Hepatic stellate cell (primary cell): Measurements from ENCODE around the gene BRF1.
A peak's percentile ranks its signal among the peaks of the same experiment; 100 is the strongest.
"Not testable (repeated sequence)": the region's sequence is repeated elsewhere in the genome, so short reads cannot be mapped to it uniquely, and the experiment has no call there.

Source experiments
- DNase-seq: peaks from one replicate; pipeline ENCODE4 v3.0.0; 2011; ENCODE audit warnings: low spot score

The BRF1 gene, protein sequence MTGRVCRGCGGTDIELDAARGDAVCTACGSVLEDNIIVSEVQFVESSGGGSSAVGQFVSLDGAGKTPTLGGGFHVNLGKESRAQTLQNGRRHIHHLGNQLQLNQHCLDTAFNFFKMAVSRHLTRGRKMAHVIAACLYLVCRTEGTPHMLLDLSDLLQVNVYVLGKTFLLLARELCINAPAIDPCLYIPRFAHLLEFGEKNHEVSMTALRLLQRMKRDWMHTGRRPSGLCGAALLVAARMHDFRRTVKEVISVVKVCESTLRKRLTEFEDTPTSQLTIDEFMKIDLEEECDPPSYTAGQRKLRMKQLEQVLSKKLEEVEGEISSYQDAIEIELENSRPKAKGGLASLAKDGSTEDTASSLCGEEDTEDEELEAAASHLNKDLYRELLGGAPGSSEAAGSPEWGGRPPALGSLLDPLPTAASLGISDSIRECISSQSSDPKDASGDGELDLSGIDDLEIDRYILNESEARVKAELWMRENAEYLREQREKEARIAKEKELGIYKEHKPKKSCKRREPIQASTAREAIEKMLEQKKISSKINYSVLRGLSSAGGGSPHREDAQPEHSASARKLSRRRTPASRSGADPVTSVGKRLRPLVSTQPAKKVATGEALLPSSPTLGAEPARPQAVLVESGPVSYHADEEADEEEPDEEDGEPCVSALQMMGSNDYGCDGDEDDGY

GRCh38 chr14:105300542-105301102 lies at the start of gene BRF1:
BRF1 (minus strand) TSS chr14:105301001; CDS start chr14:105300629, 372 bp downstream.
- peak; percentile 95 for DNase-seq

- DNase-seq: no peak
Measured at GRCh38 chr14:105349992-105350391, 49.2 kb upstream of the BRF1 start.

GRCh38 chr14:105348945-105349699 lies 48.3 kb upstream of the BRF1 start:
- no peak for DNase-seq

- no peak for DNase-seq
Measured at GRCh38 chr14:105348169-105348944, 47.6 kb upstream of the BRF1 start.

- no peak for DNase-seq
Measured at GRCh38 chr14:105347587-105347968, 46.8 kb upstream of the BRF1 start.

GRCh38 chr14:105346876-105347586 lies 46.2 kb upstream of the BRF1 start:
- no peak for DNase-seq

DNA sequence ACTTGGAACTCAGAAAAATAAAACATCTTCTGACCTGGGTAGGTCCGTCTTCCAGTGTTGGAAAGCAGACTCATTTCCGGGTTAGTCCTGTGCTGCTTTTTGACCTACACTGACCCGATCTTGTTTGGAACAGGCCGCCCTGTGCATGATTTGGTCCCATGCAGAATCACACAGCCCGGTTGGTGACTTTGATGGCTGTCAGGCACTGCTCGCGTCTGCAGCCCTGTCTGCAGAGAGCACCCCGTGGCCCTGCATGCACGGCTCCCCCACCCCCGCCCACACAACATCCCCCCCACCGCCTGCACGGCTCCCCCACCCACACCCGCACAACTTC lies 45.4 kb upstream of the BRF1 start:
- no peak for DNase-seq

- no peak for DNase-seq
Measured at GRCh38 chr14:105343194-105343593, 42.4 kb upstream of the BRF1 start.

DNA sequence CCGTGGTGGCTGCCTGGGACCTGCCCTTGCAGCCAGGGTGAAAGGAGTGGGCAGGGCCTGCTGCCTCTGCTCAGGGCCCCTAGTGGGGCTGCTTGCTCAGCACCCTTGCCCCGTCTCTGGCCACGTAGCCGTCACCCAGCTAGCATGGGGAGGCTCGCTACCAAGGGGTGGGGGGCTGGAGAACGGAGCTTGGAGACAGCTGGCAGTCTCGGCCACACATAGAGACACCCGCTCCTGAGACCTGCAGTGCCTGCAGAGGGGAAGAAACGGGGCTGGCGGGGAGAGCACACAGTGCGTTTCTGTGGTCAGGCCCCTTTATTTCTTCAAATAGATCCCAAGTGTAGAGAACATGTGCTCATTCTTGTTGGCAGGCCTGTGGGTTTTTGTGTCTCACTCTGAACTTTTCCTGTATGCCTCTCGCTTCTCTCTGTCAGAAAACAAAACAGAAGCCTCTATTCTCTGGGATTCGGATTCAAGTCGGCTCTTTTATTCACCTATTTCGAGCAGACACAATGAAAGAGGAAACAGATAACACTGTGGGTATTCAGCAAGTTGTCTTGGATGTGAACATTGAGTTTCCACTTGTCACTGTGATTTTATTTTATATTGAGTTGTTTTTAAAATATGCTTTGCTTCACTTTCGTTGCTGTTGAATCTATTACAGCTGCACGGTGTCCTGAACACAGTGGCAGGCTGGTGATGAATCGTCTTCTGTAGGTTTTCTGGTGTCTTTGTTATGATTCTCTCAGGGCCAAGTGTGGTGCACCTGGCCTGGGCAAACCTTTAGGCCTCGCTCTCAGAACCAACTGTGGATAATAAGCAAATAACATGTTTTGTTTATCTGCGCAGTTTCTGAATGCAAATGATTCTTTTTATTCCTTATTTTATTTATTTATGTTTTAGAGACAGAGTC lies 40.3 kb upstream of the BRF1 start:
- no peak for DNase-seq

DNA sequence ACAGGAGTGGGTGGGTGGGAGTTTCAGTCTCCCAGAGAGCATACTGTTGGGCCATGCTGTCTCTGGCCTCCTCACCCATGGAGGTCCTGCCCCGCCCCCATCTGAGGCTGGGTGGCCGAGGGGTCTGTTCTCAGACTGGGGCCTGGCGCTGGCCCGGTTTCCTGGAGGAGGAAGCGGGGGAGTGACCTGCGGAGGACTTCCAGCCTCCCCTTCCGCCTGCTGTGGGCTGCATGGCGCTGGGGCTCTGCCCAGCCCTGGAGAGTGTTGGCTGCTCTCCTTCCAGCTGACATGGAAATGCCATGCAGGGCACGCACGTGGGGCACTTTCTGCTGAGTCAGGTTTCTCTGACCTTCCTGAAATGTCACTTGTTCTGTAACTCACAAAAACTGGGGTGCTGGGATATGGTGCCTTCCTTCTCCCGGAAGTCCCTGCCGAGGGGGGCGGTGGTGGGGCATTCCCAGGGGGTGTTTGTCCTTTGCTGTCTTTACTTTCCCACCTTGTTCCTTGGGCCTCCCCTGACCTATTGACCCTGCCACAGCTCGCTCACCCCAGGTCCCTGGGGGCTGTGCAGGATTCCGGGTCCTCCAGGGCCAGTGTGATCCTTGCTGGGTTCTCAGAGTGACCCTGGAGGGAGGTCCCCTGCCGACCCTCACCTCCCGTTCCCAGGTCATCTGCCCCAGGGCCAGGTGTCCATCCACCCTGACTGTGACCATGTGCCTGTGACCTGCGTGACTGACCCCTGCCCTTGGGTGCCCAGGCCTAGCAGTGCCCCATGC lies 37.4 kb upstream of the BRF1 start:
- no peak for DNase-seq

DNA sequence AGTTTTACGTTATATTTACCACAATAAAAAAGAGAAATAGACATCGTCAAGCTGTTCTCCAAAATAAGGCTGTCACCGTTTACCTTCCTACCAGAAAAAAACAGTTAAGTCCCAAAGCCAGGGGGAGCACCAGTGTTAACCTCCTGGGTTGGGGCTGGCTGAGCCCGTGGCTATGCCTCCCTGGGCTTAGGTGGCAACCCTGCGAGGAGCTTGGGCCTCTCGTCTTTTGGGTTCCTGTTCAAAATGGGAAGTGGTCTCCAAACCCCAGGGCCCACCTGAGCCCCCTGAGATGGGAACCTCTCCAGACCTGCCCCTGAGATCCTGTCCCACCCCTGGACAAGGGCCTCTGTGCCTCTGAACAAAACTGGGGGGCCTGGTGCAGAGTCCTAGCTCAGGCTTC lies 36.6 kb upstream of the BRF1 start:
- DNase-seq: no peak

- no peak for DNase-seq
Measured at GRCh38 chr14:105336477-105337287, 35.9 kb upstream of the BRF1 start.

- DNase-seq: no peak
Measured at GRCh38 chr14:105335735-105336476, 35.1 kb upstream of the BRF1 start.

- DNase-seq: not testable (repeated sequence)
Measured at GRCh38 chr14:105335231-105335542, 34.4 kb upstream of the BRF1 start.

DNA sequence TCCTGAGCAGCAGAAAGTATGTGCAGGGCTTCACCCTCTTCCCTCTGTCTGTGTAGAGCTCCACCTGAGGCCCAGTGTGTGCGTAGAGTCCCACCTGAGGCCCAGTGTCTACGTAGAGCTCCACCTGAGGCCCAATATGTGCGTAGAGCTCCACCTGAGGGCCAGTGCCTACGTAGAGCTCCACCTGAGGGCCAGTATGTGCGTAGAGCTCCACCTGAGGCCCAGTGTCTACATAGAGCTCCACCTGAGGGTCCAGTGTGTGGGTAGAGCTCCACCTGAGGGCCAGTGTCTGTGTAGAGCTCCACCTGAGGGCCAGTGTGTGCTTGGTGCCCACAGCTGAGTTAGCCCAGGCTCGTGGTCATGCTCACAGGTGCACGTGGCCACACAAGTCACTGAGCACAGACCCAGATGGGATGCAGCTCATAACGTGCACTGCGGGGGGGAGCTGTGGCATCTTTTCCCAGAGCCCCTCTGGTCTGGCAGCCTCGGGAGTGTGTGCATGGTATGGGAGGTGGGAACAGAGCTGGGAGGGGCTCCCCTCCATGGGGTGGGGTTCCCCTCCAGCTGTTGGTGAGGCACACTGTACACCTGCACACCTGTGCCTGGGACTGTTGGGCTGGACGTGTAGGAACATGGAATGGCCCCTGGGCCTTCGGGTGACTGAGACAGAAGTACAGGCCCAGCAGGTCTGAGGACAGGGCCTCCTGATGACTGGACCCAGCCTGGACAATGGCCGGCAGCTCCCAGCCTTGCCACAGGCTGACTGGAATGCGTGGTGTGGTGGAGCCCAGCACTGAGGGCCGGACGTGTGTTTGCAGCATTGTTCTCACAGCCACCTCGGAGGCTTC lies 33.8 kb upstream of the BRF1 start:
- DNase-seq: no peak

GRCh38 chr14:105333613-105334364 lies 33.0 kb upstream of the BRF1 start:
- DNase-seq: no peak
